HL-60 (cell line): ENCODE data around the gene CASQ2.

Source experiments
- CTCF ChIP-seq: IDR thresholded peaks from one replicate; pipeline ENCODE4 v1.5.1; 2011; ENCODE audit warnings: low read length, control low read depth, inconsistent platforms; ENCODE audit not compliant: insufficient read depth
- POLR2AphosphoS5 ChIP-seq: IDR thresholded peaks from 2 replicates; pipeline ENCODE4 v1.6.1; 2012; ENCODE audit warnings: low read depth

- TF ChIP-seq POLR2AphosphoS5 (no peak), CTCF (no peak)
Measured at GRCh38 chr1:115679141-115679611, 89.3 kb downstream of the CASQ2 start.
